GM23338 (cell line): ENCODE measurements around the gene PTP4A1. TPM values are rescaled to one million over a fixed set of nuclear protein-coding genes. Genes with fewer than 3 reads are reported as not detected.
A peak's percentile ranks its signal among the peaks of the same experiment; 100 is the strongest.

Experiments used
- ATAC-seq: fragments of 200-7000 bp; cut with Tn5 transposase; 3 replicates; pipeline ENCODE4 v1.9.1; 2020
- DNase-seq: peaks from one replicate; pipeline ENCODE4 v3.0.0-alpha.2; 2015; ENCODE audit warnings: low spot score
- H2AFZ ChIP-seq: fragments of 200-600 bp; sonication (generic); 2 replicates; pipeline ENCODE4 v1.8.0; 2016; ENCODE audit warnings: antibody characterized with exemption, mild to moderate bottlenecking, moderate library complexity
- H3F3A ChIP-seq: fragments of 200-600 bp; sonication (generic); replicated peaks from 2 replicates; pipeline ENCODE4 v1.8.0; 2017; ENCODE audit warnings: antibody characterized with exemption, mixed run types, low read depth
- H3K27ac ChIP-seq: fragments of 200-600 bp; sonication (generic); 2 replicates; pipeline ENCODE4 v1.6.1; 2016; ENCODE audit warnings: low read depth
- H3K27me3 ChIP-seq: fragments of 200-600 bp; sonication (generic); 2 replicates; pipeline ENCODE4 v1.8.0; 2016; ENCODE audit warnings: mild to moderate bottlenecking, mixed run types, moderate library complexity; ENCODE audit not compliant: insufficient read depth
- H3K36me3 ChIP-seq: fragments of 200-600 bp; sonication (generic); 2 replicates; pipeline ENCODE4 v1.8.0; 2016; ENCODE audit warnings: mild to moderate bottlenecking; ENCODE audit not compliant: insufficient read depth
- H3K4me1 ChIP-seq: fragments of 200-600 bp; sonication (generic); 2 replicates; pipeline ENCODE4 v1.8.0; 2016; ENCODE audit warnings: mild to moderate bottlenecking, moderate library complexity; ENCODE audit not compliant: insufficient read depth
- H3K4me2 ChIP-seq: fragments of 200-600 bp; sonication (generic); 2 replicates; pipeline ENCODE4 v1.7.1; 2017; ENCODE audit warnings: mixed run types
- H3K4me3 ChIP-seq: fragments of 200-600 bp; sonication (generic); 2 replicates; pipeline ENCODE4 v1.6.1; 2016; ENCODE audit warnings: mixed run types
- H3K79me2 ChIP-seq: fragments of 200-600 bp; sonication (generic); replicated peaks from 2 replicates; pipeline ENCODE4 v1.8.0; 2017; ENCODE audit warnings: mild to moderate bottlenecking; ENCODE audit not compliant: insufficient read depth
- H3K9me2 ChIP-seq: fragments of 200-600 bp; sonication (generic); 2 replicates; pipeline ENCODE4 v1.8.0; 2017; ENCODE audit not compliant: insufficient read depth
- H4K20me1 ChIP-seq: fragments of 200-600 bp; sonication (generic); replicated peaks from 2 replicates; pipeline ENCODE4 v1.8.0; 2017; ENCODE audit warnings: mild to moderate bottlenecking; ENCODE audit not compliant: insufficient read depth
- H3K27ac Mint-ChIP-seq: 2 replicates; pipeline ENCODE4 v1.8.0; 2020; ENCODE audit warnings: inconsistent platforms, mild to moderate bottlenecking, moderate library complexity, mixed read lengths
- H3K27me3 Mint-ChIP-seq: 3 replicates; pipeline ENCODE4 v1.8.0; 2022; ENCODE audit warnings: low read depth, mild to moderate bottlenecking, moderate library complexity, mixed read lengths, inconsistent platforms; ENCODE audit not compliant: insufficient read depth, poor library complexity
- H3K36me3 Mint-ChIP-seq: 3 replicates; pipeline ENCODE4 v1.8.0; 2021; ENCODE audit warnings: low read depth, mild to moderate bottlenecking, inconsistent platforms, moderate library complexity, mixed read lengths
- H3K4me1 Mint-ChIP-seq: 3 replicates; pipeline ENCODE4 v1.8.0; 2020; ENCODE audit warnings: mild to moderate bottlenecking, inconsistent platforms, mixed read lengths
- H3K4me3 Mint-ChIP-seq: 3 replicates; pipeline ENCODE4 v1.8.0; 2021; ENCODE audit warnings: moderate library complexity, mild to moderate bottlenecking, inconsistent platforms, mixed read lengths
- H3K9me3 Mint-ChIP-seq: 3 replicates; pipeline ENCODE4 v1.8.0; 2020; ENCODE audit warnings: moderate library complexity, mild to moderate bottlenecking, inconsistent platforms, mixed read lengths
- NANOG ChIP-seq: IDR thresholded peaks from 2 replicates; pipeline ENCODE4 v1.6.1; 2016; ENCODE audit warnings: antibody characterized with exemption, borderline replicate concordance
- polyA plus RNA-seq: library from polyadenylated mRNA; unstranded; fragments of >200 nt; fragmentation: Nextera tagmentation; extraction: Ambion mirVana; gene quantifications from 2 replicates; pipeline ENCODE4 v1.2.1, GENCODE V29; 2016
- total RNA-seq: library from RNA; depleted of rRNA; stranded (reverse); fragments of >200 nt; shearing (Covaris generic); gene quantifications from 2 replicates; pipeline ENCODE4 v1.2.3, GENCODE V29; 2014
- TF ChIP-seq, protein P1 (sequence below): IDR thresholded peaks from 2 replicates; pipeline ENCODE4 v1.6.1; 2016; ENCODE audit warnings: antibody characterized with exemption
- TF ChIP-seq, protein P2 (sequence below): IDR thresholded peaks from one replicate; pipeline ENCODE4 v1.6.1; 2018; ENCODE audit warnings: antibody characterized with exemption; ENCODE audit not compliant: unreplicated experiment
- TF ChIP-seq, protein P3 (sequence below), 2 experiments: fragments of 200-600 bp in 1 of 2; sonication (generic) in 1 of 2; conservative IDR thresholded peaks; 2 replicates each; pipeline versions ENCODE4 v1.5.1 to v1.6.1; 2016 to 2017; ENCODE audit warnings: antibody characterized with exemption in 2 of 2, low read depth in 2 of 2, mild to moderate bottlenecking in 2 of 2, moderate library complexity in 1 of 2
- TF ChIP-seq, protein P4 (sequence below): fragments of 250-450 bp; sonication (Bioruptor Pico); IDR thresholded peaks from 2 replicates; pipeline ENCODE4 v1.5.0; 2020; ENCODE audit warnings: mild to moderate bottlenecking, moderate library complexity

PTP4A1 gene
- total and polyA plus RNA-seq, 2 experiments from 2014 or later: 99.0 to 102 TPM

DNA sequence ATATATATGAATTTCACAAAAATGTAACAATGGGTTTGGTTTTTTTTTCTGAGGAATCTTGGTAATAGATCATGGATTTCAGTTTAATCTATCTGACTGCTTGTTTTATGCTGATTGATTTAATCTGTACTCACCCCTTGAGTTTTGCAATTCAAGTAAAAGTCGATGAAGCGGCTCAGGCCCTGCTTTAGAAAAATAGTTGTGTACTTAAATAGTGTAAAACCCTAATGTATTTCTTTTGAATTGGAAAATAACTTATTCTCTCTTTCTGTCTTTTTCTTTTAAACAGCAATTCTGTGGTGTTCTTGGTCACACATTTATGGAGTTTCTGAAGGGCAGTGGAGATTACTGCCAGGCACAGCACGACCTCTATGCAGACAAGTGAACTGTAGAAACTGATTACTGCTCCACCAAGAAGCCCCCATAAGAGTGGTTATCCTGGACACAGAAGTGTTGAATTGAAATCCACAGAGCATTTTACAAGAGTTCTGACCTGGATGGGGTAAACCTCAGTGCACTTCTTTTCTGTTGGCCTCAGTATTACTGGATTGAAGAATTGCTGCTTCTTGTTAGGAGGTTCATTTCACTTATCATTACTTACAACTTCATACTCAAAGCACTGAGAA, 4.0 kb downstream of the PTP4A1 start:
- H3K27ac Mint-ChIP-seq: no peak overlapping the region
- peaks cover 10% of the 10 kb centered on the region for H3K27me3 Mint-ChIP-seq
- Histone ChIP-seq H3K9me2 (no peaks in the 10 kb centered on the region), H3K27me3 (no peaks in the 10 kb centered on the region), H3K4me2 (no peak overlapping the region), H3K4me1 (peaks cover 6% of the 10 kb centered on the region), H3K79me2 (peaks cover 59% of the 10 kb centered on the region), H3K27ac (no peak overlapping the region), H3K36me3 (peaks cover 56% of the 10 kb centered on the region), H3F3A (0 out of 2 replicates have a peak, but pooled peaks cover 4% of the 10 kb centered on the region), H2AFZ (no peak overlapping the region), H3K4me3 (no peak overlapping the region), H4K20me1 (peaks cover 33% of the 10 kb centered on the region)
- peak overlapping the region; percentile 50; the same call in 2 of the 3 replicates for H3K4me3 Mint-ChIP-seq
- peaks cover 13% of the 10 kb centered on the region for H3K4me1 Mint-ChIP-seq
- H3K9me3 Mint-ChIP-seq: no peaks in the 10 kb centered on the region; the same call in 1 of the 3 replicates
- H3K36me3 Mint-ChIP-seq: peaks cover 63% of the 10 kb centered on the region
- TF ChIP-seq, protein P1, sequence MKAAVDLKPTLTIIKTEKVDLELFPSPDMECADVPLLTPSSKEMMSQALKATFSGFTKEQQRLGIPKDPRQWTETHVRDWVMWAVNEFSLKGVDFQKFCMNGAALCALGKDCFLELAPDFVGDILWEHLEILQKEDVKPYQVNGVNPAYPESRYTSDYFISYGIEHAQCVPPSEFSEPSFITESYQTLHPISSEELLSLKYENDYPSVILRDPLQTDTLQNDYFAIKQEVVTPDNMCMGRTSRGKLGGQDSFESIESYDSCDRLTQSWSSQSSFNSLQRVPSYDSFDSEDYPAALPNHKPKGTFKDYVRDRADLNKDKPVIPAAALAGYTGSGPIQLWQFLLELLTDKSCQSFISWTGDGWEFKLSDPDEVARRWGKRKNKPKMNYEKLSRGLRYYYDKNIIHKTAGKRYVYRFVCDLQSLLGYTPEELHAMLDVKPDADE: no peak
- TF ChIP-seq, protein P2, sequence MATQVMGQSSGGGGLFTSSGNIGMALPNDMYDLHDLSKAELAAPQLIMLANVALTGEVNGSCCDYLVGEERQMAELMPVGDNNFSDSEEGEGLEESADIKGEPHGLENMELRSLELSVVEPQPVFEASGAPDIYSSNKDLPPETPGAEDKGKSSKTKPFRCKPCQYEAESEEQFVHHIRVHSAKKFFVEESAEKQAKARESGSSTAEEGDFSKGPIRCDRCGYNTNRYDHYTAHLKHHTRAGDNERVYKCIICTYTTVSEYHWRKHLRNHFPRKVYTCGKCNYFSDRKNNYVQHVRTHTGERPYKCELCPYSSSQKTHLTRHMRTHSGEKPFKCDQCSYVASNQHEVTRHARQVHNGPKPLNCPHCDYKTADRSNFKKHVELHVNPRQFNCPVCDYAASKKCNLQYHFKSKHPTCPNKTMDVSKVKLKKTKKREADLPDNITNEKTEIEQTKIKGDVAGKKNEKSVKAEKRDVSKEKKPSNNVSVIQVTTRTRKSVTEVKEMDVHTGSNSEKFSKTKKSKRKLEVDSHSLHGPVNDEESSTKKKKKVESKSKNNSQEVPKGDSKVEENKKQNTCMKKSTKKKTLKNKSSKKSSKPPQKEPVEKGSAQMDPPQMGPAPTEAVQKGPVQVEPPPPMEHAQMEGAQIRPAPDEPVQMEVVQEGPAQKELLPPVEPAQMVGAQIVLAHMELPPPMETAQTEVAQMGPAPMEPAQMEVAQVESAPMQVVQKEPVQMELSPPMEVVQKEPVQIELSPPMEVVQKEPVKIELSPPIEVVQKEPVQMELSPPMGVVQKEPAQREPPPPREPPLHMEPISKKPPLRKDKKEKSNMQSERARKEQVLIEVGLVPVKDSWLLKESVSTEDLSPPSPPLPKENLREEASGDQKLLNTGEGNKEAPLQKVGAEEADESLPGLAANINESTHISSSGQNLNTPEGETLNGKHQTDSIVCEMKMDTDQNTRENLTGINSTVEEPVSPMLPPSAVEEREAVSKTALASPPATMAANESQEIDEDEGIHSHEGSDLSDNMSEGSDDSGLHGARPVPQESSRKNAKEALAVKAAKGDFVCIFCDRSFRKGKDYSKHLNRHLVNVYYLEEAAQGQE: no peak
- TF ChIP-seq, protein P3, sequence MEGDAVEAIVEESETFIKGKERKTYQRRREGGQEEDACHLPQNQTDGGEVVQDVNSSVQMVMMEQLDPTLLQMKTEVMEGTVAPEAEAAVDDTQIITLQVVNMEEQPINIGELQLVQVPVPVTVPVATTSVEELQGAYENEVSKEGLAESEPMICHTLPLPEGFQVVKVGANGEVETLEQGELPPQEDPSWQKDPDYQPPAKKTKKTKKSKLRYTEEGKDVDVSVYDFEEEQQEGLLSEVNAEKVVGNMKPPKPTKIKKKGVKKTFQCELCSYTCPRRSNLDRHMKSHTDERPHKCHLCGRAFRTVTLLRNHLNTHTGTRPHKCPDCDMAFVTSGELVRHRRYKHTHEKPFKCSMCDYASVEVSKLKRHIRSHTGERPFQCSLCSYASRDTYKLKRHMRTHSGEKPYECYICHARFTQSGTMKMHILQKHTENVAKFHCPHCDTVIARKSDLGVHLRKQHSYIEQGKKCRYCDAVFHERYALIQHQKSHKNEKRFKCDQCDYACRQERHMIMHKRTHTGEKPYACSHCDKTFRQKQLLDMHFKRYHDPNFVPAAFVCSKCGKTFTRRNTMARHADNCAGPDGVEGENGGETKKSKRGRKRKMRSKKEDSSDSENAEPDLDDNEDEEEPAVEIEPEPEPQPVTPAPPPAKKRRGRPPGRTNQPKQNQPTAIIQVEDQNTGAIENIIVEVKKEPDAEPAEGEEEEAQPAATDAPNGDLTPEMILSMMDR (conservative IDR thresholded peaks at IDR 0.05; ENCODE audit: low read depth in 2 of 2): no peak
- TF ChIP-seq NANOG: no peak
- TF ChIP-seq, protein P4, sequence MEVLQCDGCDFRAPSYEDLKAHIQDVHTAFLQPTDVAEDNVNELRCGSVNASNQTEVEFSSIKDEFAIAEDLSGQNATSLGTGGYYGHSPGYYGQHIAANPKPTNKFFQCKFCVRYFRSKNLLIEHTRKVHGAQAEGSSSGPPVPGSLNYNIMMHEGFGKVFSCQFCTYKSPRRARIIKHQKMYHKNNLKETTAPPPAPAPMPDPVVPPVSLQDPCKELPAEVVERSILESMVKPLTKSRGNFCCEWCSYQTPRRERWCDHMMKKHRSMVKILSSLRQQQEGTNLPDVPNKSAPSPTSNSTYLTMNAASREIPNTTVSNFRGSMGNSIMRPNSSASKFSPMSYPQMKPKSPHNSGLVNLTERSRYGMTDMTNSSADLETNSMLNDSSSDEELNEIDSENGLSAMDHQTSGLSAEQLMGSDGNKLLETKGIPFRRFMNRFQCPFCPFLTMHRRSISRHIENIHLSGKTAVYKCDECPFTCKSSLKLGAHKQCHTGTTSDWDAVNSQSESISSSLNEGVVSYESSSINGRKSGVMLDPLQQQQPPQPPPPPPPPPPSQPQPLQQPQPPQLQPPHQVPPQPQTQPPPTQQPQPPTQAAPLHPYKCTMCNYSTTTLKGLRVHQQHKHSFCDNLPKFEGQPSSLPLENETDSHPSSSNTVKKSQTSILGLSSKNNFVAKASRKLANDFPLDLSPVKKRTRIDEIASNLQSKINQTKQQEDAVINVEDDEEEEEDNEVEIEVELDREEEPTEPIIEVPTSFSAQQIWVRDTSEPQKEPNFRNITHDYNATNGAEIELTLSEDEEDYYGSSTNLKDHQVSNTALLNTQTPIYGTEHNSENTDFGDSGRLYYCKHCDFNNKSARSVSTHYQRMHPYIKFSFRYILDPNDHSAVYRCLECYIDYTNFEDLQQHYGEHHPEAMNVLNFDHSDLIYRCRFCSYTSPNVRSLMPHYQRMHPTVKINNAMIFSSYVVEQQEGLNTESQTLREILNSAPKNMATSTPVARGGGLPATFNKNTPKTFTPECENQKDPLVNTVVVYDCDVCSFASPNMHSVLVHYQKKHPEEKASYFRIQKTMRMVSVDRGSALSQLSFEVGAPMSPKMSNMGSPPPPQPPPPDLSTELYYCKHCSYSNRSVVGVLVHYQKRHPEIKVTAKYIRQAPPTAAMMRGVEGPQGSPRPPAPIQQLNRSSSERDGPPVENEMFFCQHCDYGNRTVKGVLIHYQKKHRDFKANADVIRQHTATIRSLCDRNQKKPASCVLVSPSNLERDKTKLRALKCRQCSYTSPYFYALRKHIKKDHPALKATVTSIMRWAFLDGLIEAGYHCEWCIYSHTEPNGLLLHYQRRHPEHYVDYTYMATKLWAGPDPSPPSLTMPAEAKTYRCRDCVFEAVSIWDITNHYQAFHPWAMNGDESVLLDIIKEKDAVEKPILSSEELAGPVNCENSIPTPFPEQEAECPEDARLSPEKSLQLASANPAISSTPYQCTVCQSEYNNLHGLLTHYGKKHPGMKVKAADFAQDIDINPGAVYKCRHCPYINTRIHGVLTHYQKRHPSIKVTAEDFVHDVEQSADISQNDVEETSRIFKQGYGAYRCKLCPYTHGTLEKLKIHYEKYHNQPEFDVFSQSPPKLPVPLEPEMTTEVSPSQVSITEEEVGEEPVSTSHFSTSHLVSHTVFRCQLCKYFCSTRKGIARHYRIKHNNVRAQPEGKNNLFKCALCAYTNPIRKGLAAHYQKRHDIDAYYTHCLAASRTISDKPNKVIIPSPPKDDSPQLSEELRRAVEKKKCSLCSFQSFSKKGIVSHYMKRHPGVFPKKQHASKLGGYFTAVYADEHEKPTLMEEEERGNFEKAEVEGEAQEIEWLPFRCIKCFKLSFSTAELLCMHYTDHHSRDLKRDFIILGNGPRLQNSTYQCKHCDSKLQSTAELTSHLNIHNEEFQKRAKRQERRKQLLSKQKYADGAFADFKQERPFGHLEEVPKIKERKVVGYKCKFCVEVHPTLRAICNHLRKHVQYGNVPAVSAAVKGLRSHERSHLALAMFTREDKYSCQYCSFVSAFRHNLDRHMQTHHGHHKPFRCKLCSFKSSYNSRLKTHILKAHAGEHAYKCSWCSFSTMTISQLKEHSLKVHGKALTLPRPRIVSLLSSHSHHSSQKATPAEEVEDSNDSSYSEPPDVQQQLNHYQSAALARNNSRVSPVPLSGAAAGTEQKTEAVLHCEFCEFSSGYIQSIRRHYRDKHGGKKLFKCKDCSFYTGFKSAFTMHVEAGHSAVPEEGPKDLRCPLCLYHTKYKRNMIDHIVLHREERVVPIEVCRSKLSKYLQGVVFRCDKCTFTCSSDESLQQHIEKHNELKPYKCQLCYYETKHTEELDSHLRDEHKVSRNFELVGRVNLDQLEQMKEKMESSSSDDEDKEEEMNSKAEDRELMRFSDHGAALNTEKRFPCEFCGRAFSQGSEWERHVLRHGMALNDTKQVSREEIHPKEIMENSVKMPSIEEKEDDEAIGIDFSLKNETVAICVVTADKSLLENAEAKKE (CRISPR knock-in tag): no peak
- ATAC-seq (no peak), DNase-seq (no peak)
